HG03558 (cell line): ENCODE data around the gene LAMTOR3.

Source experiments
- ATAC-seq: cut with Tn5 transposase; IDR thresholded peaks from one replicate; pipeline ENCODE4 v1.9.1; 2021; ENCODE audit warnings: moderate number of reproducible peaks; ENCODE audit not compliant: unreplicated experiment; ENCODE audit errors: extremely low read depth

LAMTOR3 gene

GRCh38 chr4:99863804-99864203, 30.4 kb downstream of the LAMTOR3 start:
- ATAC-seq, result no peak

DNA sequence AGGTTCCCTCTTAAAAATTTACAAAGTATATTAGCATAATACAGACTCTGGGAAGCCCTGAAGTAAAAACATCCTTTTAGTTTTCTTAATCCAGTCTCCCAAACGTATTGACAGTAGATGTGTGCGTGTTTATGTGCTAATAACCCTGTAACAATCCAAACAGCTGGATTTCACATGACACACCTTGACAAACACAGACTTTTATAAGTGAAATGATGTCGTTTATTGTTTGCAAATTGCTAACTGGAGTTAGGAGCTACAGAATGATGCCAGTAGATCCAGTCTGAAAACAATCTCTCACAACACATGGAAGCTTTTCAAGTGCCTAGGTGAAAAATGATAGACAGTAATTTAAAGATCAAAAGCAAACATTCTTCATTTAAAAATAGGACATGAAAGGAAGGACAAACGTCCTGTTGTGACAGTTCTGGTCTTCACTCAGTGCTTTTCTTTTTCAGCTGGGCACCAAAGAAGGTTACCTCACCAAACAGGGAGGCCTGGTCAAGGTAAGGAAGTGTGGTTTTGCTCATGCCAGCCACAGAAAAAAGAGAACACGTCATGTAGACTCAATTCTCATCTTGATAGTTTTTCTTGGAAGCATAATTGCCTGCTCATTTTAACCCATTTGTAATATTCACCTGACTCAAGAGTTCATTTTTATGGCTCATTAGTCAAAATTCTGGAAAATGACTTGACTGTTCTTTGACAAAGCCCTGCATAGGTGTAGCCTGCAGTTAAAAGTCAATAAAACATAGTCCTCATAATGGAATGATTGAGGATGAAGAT, 32.9 kb downstream of the LAMTOR3 start:
- ATAC-seq, result peak; percentile 59

DNA sequence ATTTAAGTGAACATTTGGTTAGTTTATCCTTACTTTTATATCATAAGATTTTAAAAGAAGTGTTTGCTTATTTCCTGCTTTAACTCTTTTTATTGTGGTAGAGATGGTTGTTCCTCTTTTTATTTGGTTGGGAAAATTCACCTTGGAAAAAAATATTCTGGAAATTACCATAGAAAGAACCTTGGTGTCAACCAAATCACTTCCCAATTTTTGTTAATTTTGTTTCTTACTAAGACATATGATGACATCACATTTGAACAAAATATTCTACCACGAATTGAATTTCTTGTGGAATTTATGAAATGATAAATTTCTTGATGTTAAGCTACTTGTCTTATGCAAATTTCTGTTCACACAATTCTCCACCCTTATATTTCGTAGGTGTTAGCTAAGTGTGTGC, 33.7 kb downstream of the LAMTOR3 start:
- no peak for ATAC-seq

- ATAC-seq, result no peak
Observed at GRCh38 chr4:99859618-99860017, 34.6 kb downstream of the LAMTOR3 start.

- ATAC-seq, result no peak
Observed at GRCh38 chr4:99857307-99857706, 36.9 kb downstream of the LAMTOR3 start.

DNA sequence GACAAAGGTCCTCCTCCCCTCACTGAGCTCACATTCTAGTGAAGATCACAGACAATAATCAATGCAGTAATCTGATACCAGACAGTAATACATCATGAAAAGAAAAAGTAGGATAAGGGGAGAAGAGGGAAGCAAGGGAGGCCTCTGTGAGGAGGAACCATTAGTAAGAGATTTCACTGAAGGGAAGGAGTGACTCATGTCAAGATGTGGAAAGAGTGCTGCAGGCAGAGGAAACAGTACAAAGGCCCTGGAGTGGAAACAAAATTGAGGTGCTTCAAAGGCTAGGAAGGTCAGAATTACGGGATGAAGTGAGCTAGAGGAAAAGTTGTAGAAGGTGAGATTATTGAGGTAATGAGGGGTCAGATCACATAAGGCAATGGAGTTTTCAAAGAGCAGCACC, 38.1 kb downstream of the LAMTOR3 start:
- no peak for ATAC-seq

DNA sequence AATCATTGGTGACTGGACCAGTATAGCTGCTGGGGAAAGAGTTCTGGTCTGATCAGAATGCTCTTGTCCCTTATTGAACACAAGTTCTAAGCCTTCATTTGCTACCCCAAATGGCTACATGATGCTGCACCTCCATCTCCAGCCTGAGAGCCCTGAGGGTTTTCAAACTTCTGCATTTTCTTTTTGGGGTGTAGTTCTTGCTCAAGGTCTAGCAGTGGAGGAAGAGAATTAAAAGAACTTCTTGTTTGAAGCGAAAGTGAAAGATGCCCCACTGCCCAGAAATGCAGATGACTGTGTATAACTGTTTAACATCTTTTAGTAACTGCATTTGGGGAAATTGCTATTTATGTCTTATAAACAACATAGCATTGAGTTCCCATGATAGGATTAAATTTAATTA, 38.5 kb downstream of the LAMTOR3 start:
- ATAC-seq, result peak; percentile 30

DNA sequence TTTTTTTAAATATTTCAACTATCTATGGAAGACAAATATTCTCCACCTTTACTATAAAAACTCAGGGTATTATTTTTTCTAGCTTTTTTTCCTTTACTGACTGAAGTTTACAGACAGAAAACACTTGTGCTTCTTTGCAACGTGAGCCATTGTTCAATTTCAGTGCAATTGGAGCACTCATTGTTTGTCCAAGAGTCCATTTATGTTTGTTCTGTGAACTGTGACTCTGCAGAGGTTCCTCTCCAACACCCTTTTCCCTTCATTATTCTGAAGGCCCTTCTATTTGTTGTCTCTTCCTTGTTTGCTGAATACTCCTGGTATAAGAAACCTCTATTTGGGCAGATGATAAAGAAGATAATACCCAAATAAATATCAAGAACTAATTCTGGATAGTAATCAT, 40.2 kb downstream of the LAMTOR3 start:
- ATAC-seq, result no peak

DNA sequence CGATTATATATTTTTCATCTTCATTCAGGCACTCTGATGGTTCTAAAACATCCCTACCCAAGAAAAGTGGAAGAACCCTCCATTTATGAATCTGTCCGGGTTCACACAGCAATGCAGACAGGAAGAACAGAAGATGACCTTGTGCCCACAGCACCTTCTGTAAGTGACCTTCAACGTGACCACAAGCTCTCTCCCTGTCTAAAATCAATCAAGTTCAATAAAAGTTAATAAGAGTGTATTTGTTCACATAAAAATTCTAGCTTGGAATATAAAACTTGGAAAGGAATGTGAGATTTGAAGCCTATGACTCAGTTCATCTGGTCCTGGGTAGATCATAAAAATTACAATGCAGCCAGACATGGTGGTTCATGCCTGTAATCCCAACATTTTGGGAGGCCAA, 41.0 kb downstream of the LAMTOR3 start:
- ATAC-seq, result no peak

DNA sequence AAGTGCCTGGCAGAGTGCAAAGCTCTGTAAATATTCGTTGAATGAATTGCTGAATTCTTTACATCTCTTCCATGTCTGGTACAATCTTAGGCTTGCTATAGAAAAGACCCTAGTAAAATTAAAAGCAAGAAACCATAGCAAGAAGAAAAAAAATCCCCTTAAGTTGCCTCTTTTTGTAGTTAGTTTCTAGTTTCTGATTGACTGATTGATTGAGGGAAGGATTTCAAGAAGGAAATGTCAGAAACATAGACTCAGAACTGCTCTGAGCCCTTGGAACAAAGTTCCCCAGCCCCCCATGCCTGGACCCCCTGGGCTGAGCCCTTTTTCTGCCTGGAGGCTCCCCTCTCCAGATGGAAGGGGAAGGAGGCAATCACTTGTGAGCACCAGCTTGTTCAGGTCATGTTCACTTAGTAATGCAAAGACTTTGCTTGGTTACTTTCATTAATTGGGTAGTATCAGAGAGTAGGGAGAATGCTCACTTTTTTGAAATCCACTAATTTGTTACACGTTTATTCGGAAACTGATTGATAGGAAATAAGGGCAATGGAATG, 42.0 kb downstream of the LAMTOR3 start:
- no peak for ATAC-seq

GRCh38 chr4:99848591-99849001, 45.6 kb downstream of the LAMTOR3 start:
- ATAC-seq, result peak; percentile 30

- peak; percentile 38 for ATAC-seq
Observed at GRCh38 chr4:99847362-99847976, 46.8 kb downstream of the LAMTOR3 start.

GRCh38 chr4:99846891-99847290, 47.3 kb downstream of the LAMTOR3 start:
- no peak for ATAC-seq

- no peak for ATAC-seq
Observed at GRCh38 chr4:99845708-99846469, 48.3 kb downstream of the LAMTOR3 start.

DNA sequence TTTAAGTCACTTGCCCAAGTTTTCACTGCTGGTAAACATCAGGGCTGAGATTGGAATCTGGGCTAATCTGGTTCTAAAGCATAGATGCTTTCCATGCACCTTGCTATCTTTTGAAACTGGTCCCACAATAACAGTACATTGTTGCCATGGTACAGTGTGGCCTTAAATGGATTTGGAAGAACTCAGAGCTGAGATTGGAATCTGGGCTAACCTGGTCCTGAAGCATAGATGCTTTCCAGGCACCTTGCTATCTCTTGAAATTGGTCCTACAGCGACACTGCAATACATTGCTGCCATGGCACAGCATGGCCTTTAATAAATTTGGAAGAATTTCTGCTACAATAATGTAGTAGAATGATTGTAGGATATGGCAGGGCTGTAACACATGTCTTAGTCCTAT, 49.0 kb downstream of the LAMTOR3 start:
- no peak for ATAC-seq

- ATAC-seq, result no peak
Observed at GRCh38 chr4:99844048-99844447, 50.2 kb downstream of the LAMTOR3 start.

DNA sequence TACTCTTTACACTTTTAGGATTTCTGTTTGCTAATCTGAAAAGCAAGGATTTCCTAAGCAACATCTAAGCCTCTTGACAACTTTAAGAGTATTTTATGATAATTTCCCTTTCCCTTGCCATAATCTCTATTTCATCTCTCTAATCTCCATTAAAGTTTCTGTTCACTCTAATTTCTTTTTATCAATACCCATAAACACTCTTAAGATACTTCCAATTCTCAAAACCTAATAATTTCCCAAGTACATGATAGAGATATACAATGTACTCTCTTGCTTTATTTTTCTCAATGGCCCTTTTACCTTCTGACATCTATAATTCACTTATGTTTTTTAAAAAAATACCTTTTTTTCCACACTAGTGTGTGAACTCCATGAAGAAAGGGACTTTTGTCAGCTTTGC, 50.8 kb downstream of the LAMTOR3 start:
- no peak for ATAC-seq

DNA sequence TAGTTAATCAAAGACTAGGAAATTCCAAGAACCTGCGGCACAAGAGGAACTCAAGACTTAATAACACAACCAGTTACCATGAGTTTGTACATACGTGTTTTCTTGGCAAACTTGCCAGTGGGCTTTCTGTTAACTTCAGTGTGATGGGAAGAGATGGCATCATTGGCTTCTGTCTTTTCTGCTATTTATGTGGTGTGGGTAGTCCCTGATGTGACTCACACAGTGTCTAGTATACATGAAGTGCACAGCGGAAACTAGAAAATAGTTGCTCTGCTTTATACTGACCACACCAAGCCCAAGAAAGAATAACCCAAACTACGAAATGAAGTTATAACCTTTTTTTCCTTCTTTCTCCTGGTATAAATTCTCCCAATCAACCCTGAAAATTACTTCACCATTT, 53.1 kb downstream of the LAMTOR3 start:
- no peak for ATAC-seq

DNA sequence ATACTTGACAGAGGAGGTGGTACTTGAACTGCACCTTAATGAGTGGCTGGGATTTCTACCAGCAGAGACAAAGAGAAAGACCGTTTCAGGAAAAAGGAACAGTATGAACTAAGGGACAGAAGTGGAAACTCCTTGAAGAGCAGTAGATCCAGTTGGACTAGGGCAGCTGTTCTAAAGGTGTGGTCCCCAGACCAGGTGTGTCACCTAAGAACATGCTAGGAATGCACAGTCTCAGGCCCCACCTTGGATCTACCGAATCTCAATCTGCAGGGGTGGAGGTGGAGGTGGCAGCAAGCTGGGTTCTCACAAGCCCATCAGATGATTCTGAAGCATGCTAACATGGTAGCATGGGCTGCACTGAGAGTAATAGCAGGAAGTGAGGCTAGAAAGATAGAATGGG, 55.3 kb downstream of the LAMTOR3 start:
- ATAC-seq, result no peak

DNA sequence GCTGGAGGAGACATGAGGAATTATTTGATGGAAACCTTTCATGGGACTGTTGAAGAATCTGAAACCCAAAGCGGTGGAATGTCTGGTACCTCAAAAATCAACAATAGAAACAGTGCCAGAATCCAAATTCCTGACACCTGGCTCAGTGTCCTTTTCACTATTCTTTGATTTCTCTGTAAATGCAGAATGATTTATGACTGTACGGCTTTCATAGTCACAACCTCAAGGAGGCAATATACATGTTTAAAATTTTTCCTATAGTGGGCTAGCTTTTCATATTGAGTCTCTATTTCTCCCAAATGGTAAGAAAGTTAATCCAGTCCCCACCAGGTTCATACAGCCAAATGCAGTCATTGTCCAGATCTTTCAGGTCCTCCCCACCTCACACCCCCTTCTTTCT, 58.3 kb downstream of the LAMTOR3 start:
- ATAC-seq, result no peak

DNA sequence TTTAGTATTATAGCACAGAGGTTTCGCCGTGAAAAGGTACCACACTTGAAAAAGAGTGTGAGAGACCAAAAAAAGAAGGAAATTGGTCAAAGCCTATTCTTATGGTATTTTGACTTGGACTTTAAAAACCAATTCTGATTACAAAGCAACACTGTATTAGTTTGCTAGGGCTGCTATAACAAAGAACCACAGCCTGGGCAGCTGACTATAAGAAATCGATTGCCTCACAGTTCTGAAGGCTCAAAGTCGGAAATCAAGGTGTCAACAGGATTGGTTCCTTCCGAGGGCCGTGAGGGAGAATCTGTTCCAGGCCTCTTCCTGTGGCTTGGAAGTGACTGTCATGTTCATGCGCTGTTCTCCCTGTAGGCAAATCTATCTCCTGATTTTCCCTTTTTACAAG, 59.7 kb downstream of the LAMTOR3 start:
- ATAC-seq, result no peak
